Ovary (tissue), 9 donors: Measurements from ENCODE around the gene ATP10D. TPM values are rescaled to one million over a fixed set of nuclear protein-coding genes. Genes with fewer than 3 reads are reported as not detected.
"Not testable (repeated sequence)": the region's sequence is repeated elsewhere in the genome, so short reads cannot be mapped to it uniquely, and the experiment has no call there.

Source experiments
- DNase-seq, 5 donors: peaks; one replicate each; pipeline ENCODE4 v3.0.0-alpha.2; 2019 to 2020
- H3K27ac ChIP-seq, 2 donors: fragments of 200-600 bp; one replicate each; pipeline versions ENCODE4 v1.5.1 to v1.8.0; 2019 to 2022
- H3K27me3 ChIP-seq: fragments of 200-600 bp; one replicate; pipeline ENCODE4 v1.8.0; 2022
- H3K36me3 ChIP-seq: fragments of 200-600 bp; sonication (generic); one replicate; pipeline ENCODE4 v1.5.1; 2019
- H3K4me1 ChIP-seq: one replicate; pipeline ENCODE4 v1.8.1; 2013; ENCODE audit warnings: mild to moderate bottlenecking, moderate library complexity; ENCODE audit not compliant: insufficient read depth
- H3K4me3 ChIP-seq: fragments of 200-600 bp; sonication (generic); one replicate; pipeline ENCODE4 v1.5.1; 2017
- H3K9me3 ChIP-seq, 2 donors: fragments of 200-600 bp in 1 of 2; sonication (generic) in 1 of 2; one replicate each; pipeline versions ENCODE4 v1.5.1 to v1.8.1; 2013 to 2019; ENCODE audit warnings: mild to moderate bottlenecking in 1 of 2, moderate library complexity in 1 of 2
- EP300 ChIP-seq: sonication (generic); formaldehyde crosslinking; IDR thresholded peaks from one replicate; pipeline ENCODE4 v1.6.1; 2017; ENCODE audit warnings: antibody characterized with exemption
- POLR2A ChIP-seq: fragments of 450-650 bp; IDR thresholded peaks from one replicate; pipeline ENCODE4 v1.6.1; 2017; ENCODE audit warnings: antibody characterized with exemption, mild to moderate bottlenecking, moderate library complexity
- WGBS, 3 donors: extraction: QIAGEN DNeasy Blood & Tissue Kit in 1 of 3; methylation state at CpG; one replicate each; pipeline versions ENCODE4 v1.1.5 to v1.1.7; 2013 to 2017; 5-methylcytosine and 5-hydroxymethylcytosine counted together
- intact Hi-C, 4 donors: fragments of 100-400 bp; cut with DNase I; formaldehyde crosslinking; loops; one replicate each; pipeline versions ENCODE4 v1.11.0 to v1.15.1; 2022 to 2023
- polyA plus RNA-seq, 2 donors: library from polyadenylated mRNA; stranded (reverse); fragments of 200-250 nt in 1 of 2; fragments of 350-450 nt in 1 of 2; fragmentation: Illumina TruSeq in 1 of 2; extraction: RNeasy Lipid Tissue Mini Kit (QIAGEN cat#74804) in 1 of 2; gene quantifications; one replicate each; pipeline ENCODE4 v1.2.3, GENCODE V29; 2013 to 2014
- total RNA-seq, 7 donors: library from RNA; depleted of rRNA in 2 of 7; stranded (reverse); fragments of >200 nt in 2 of 7; fragmentation: NEBNext Ultra II Directional in 3 of 7; extraction: Animal tissue kit (Norgen Biotek cat#: 25700) in 3 of 7; gene quantifications; one replicate each; pipeline versions ENCODE4 v1.1.0 to v1.2.4, GENCODE V29; 2016 to 2023
- TF ChIP-seq, protein P1 (sequence below), 3 donors: fragments of 450-650 bp in 2 of 3; fragments of 200-600 bp in 1 of 3; IDR thresholded peaks; one replicate each; pipeline versions ENCODE4 v1.5.1 to v1.8.0; 2016 to 2022; ENCODE audit warnings: antibody characterized with exemption in 3 of 3, mild to moderate bottlenecking in 1 of 3
- donor health status: DM: no; HTN: no; CAD: no; lungs with moderate emphysema.
- donor health status: DM: no; HTN: no; CAD: no.
- donor health status: Bipolar disorder and iron deficiency.
- donor health status: DM: yes; HTN: yes; CAD: no.
- donor health status: DM: no; HTN: no; CAD: no.
- donor health status: DM: yes; HTN: yes; CAD: no.

Gene ATP10D
- total and polyA plus RNA-seq, 9 donors, result 8.2 to 27.8 (median 19.6) TPM

DNA sequence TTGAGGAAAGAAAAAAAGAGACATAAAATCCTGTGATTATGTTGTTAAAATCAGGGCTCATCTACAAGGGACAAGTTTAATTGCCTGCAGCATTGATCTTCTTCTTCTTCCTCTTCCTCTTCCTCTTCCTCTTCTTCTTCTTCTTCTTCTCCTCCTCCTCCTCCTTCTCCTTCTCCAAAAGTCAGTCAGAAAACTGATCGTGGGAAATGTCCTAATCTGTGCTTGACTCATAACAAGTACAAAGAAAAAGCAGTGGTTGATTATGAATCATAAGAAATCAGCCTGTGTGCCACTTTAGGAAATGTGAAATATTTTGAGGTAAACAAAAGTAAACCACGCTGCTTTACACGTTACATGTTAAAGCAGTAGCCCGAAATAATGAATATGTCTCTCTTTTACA is 2.7 kb upstream of the ATP10D start:
- Histone ChIP-seq H3K36me3 (no peaks in the 10 kb centered on the region), H3K9me3 (no peaks in the 10 kb centered on the region), H3K4me1 (no peaks in the 10 kb centered on the region), H3K27me3 (no peaks in the 10 kb centered on the region), H3K4me3 (no peak overlapping the region), H3K27ac (no peak overlapping the region)
- WGBS, 3 donors, result 65 to 73% (median 71%) methylated on average over 4 of the region's 4 CpGs
- intact Hi-C loops, result no loop called here
- TF ChIP-seq EP300 (no peak), POLR2A (no peak)
- TF ChIP-seq, protein P1, sequence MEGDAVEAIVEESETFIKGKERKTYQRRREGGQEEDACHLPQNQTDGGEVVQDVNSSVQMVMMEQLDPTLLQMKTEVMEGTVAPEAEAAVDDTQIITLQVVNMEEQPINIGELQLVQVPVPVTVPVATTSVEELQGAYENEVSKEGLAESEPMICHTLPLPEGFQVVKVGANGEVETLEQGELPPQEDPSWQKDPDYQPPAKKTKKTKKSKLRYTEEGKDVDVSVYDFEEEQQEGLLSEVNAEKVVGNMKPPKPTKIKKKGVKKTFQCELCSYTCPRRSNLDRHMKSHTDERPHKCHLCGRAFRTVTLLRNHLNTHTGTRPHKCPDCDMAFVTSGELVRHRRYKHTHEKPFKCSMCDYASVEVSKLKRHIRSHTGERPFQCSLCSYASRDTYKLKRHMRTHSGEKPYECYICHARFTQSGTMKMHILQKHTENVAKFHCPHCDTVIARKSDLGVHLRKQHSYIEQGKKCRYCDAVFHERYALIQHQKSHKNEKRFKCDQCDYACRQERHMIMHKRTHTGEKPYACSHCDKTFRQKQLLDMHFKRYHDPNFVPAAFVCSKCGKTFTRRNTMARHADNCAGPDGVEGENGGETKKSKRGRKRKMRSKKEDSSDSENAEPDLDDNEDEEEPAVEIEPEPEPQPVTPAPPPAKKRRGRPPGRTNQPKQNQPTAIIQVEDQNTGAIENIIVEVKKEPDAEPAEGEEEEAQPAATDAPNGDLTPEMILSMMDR (IDR thresholded peaks at IDR 0.05), result no peak
- no peak for DNase-seq

DNA sequence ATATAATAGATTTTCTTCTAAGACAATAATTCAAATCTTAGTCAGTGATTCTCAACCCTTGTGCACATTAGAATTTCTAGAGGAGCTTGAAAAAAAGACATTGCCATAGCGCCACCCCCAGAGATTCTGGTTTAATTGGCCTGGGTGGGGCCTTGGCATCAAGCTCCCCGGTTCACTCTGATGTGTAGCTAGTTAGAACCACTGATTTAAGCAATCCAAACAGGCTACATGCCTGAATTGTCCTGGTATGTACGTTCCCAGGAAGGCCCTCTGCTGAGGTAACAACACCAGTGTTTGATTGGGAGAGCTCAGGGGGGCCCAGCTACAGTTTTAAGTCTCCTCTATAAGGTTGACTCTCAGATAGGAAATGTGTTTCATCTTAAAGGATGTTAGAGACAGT is 1.3 kb upstream of the ATP10D start:
- H3K4me3 ChIP-seq, result no peak overlapping the region
- H3K27me3 ChIP-seq, result no peaks in the 10 kb centered on the region
- H3K27ac ChIP-seq, result no peak overlapping the region
- intact Hi-C loops, result no loop called here
- no peaks in the 10 kb centered on the region for H3K36me3 ChIP-seq
- no peak for DNase-seq
- WGBS, 3 donors, result 82 to 89% (median 84%) methylated on average over 3 of the region's 3 CpGs
- H3K9me3 ChIP-seq, result no peaks in the 10 kb centered on the region
- TF ChIP-seq, protein P1 (IDR thresholded peaks at IDR 0.05), result no peak
- TF ChIP-seq EP300 (no peak), POLR2A (no peak)
- H3K4me1 ChIP-seq, result no peaks in the 10 kb centered on the region

DNA sequence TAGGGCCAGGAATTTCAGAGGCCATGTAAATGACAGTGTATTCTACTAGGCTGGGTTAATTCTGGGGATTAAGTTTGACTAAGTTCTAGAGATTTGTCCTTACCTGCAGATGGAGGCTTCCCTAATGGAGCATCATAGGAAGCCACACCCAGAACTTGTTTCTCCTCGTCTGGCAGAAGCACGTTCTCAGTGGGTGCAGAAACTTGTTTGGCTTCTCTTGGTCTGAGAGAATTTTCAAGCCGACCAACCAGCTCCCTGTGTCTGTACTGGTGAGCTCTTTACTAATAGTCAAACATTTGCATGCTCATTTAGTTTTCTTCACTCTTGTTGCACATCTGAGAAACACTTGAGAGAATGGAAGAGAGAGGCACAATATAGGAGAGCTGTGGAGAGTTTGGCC is 907 bp upstream of the ATP10D start:
- H3K4me1 ChIP-seq, result no peaks in the 10 kb centered on the region
- no peaks in the 10 kb centered on the region for H3K27me3 ChIP-seq
- WGBS, 3 donors, result 70 to 77% (median 73%) methylated on average over 3 of the region's 3 CpGs
- intact Hi-C loops, result no loop called here
- H3K4me3 ChIP-seq, result no peak overlapping the region
- no peaks in the 10 kb centered on the region for H3K9me3 ChIP-seq
- no peaks in the 10 kb centered on the region for H3K36me3 ChIP-seq
- DNase-seq, result no peak
- no peak overlapping the region for H3K27ac ChIP-seq
- TF ChIP-seq POLR2A (no peak), EP300 (no peak)
- TF ChIP-seq, protein P1 (IDR thresholded peaks at IDR 0.05), result no peak

DNA sequence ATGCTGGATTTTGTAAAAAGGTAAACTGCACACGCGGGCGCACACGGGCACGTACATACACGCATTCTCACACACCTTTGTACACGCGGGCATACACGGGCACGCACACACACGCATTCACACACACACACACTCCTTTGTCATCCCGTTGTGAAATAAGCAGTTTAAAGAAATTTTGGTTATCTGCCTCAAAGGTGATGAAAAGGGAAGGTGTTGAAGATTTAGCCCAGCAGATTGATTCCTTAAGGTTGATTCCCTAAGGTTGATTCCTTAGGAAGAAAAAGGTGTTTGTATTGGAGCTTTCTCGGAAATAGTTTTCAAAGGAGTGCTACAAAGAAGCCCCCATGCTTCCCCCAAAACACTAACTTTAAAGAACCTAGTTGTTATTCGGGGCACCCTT is 693 bp downstream of the ATP10D start:
- TF ChIP-seq POLR2A (no peak), EP300 (no peak)
- TF ChIP-seq, protein P1 (IDR thresholded peaks at IDR 0.05), result no peak
- Histone ChIP-seq H3K27me3 (no peaks in the 10 kb centered on the region), H3K9me3 (no peaks in the 10 kb centered on the region), H3K36me3 (no peaks in the 10 kb centered on the region), H3K4me3 (peak overlapping the region; percentile 67), H3K4me1 (peaks cover 4% of the 10 kb centered on the region), H3K27ac (peak overlapping the region; percentile 82 to 91)
- DNase-seq, result no peak
- intact Hi-C loops, result no loop called here
- 0 to 1% (median 1%) methylated on average over 14 of the region's 14 CpGs for WGBS, 3 donors

DNA sequence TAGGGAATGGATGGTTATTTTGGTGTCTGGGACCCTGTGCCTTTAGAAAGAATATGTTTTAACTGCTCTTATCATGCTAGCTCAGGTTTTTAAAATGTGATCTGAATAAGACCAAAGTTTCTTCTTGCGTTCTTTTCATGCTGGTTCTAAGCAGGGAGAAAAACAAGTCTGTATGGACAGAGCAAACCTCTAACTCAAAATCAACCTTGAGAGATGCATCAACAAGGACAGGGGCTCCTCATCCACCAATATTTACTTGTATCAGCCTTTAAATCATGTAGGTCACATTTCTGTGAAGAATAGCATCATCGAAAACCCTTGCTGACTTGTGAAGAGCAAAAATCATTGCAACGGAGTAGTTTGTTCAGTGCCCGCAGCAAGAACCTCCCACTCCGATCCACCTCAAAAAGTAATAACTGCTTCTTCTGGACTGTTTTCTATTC is 1.2 kb downstream of the ATP10D start:
- no peak for DNase-seq
- WGBS, 3 donors, result 2 to 5% (median 4%) methylated on average over 5 of the region's 5 CpGs
- Histone ChIP-seq H3K4me1 (peaks cover 4% of the 10 kb centered on the region), H3K36me3 (no peaks in the 10 kb centered on the region), H3K9me3 (no peaks in the 10 kb centered on the region), H3K4me3 (peak overlapping the region; percentile 67), H3K27ac (peak overlapping the region in 1 of 2 donors; percentile 91), H3K27me3 (no peaks in the 10 kb centered on the region)
- TF ChIP-seq POLR2A, result no peak
- TF ChIP-seq EP300, result no peak
- TF ChIP-seq, protein P1 (IDR thresholded peaks at IDR 0.05), result no peak
- intact Hi-C loops, result no loop called here

GRCh38 chr4:47486727-47487126 is 1.7 kb downstream of the ATP10D start:
- H3K36me3 ChIP-seq, H3K27ac ChIP-seq, H3K9me3 ChIP-seq, H3K4me1 ChIP-seq, intact Hi-C loops, H3K27me3 ChIP-seq, DNase-seq: not testable (repeated sequence)
- peak overlapping the region; percentile 67 for H3K4me3 ChIP-seq
- 89 to 91% (median 90%) methylated on average over 9 of the region's 9 CpGs for WGBS, 3 donors
